Neural cell (in vitro differentiated cells): ENCODE data around the gene SFRP5.

Experiments
- EZH2 ChIP-seq: fragments of 200-600, 300-800 bp; shearing (Covaris generic), sonication (generic); IDR thresholded peaks from 2 replicates; pipeline ENCODE4 v1.6.1; 2014; ENCODE audit warnings: antibody characterized with exemption, low read length, borderline replicate concordance, mild to moderate bottlenecking; ENCODE audit not compliant: insufficient read depth, poor library complexity, severe bottlenecking
- SMC3 ChIP-seq: fragments of 450-650 bp; conservative IDR thresholded peaks from 2 replicates; pipeline ENCODE4 v1.6.1; 2014; ENCODE audit warnings: antibody characterized with exemption, mild to moderate bottlenecking, moderate library complexity; ENCODE audit not compliant: poor library complexity

- TF ChIP-seq EZH2 (no peak), SMC3 (no peak)
Measured at GRCh38 chr10:97729014-97729413, 42.8 kb downstream of the SFRP5 start.
